Activated gamma-delta T cell treated with anti-CD3 and anti-CD28 coated beads, Interleukin-2, amount 50 U/mL, for 16 hours (primary cell): Measurements from ENCODE around the gene ALKBH7.

Experiments used
- DNase-seq: peaks from one replicate; pipeline ENCODE4 v3.0.0-alpha.2; 2020; ENCODE audit warnings: low read depth

Gene ALKBH7

GRCh38 chr19:6424195-6424938 is 51.8 kb downstream of the ALKBH7 start, which contains the start of gene KHSRP:
Gene KHSRP (minus strand): TSS chr19:6424811. CDS start chr19:6424701, 110 bp downstream.
- DNase-seq = no peak
